ENCODE data around the gene MFSD2A.

GRCh38 chr1:39954870-39955546, at the start of gene MFSD2A:
- TF ChIP-seq CTCF (IDR thresholded peaks at IDR 0.05) = no peak
- no peak for TF ChIP-seq EZH2 (IDR thresholded peaks at IDR 0.05)
- peak; percentile 44 for TF ChIP-seq EZH2phosphoT487 (IDR thresholded peaks at IDR 0.05)
